Measurements from ENCODE around the gene SCG2.

The SCG2 gene, protein sequence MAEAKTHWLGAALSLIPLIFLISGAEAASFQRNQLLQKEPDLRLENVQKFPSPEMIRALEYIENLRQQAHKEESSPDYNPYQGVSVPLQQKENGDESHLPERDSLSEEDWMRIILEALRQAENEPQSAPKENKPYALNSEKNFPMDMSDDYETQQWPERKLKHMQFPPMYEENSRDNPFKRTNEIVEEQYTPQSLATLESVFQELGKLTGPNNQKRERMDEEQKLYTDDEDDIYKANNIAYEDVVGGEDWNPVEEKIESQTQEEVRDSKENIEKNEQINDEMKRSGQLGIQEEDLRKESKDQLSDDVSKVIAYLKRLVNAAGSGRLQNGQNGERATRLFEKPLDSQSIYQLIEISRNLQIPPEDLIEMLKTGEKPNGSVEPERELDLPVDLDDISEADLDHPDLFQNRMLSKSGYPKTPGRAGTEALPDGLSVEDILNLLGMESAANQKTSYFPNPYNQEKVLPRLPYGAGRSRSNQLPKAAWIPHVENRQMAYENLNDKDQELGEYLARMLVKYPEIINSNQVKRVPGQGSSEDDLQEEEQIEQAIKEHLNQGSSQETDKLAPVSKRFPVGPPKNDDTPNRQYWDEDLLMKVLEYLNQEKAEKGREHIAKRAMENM

DNA sequence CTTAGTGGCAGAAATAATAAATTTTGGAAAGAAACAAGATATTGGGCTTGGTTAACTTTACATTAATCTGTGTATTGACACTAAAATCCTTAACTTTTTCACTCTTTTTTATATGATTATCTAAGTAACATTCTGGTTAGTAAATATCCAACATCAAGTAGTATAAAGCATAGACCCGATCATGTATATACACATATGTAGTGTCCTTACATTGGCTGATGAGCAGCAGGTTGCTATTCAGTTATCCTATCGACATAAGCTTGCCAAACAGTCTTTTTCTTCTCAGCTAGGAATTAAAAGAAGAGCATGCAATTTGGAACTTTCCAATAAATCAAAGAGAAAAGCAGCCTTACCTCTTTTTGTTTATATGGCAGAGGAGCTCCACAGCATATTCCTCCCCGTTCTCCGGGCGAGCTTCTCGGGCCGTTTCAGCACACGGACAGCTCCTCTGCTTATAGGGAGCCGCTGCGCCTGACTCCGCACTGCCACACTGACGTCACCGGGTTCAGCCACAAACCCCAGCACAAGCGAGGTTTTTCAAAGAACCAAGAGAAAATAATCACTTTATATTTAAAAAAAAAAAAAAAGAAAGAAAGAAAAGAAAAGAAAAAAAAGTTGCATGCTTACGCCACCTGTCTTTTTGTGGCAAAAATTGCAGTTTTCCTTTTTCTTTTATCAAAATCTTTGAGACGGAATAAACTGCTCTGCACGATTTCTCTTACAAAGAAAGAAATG, at the start of gene SCG2:
SCG2 (minus strand) TSS at position 430 of the 735 bp plus-strand sequence. CDS start 3,079 bp downstream, outside the sequence.
- peak in 1 of 2 donors; percentile 29 for DNase-seq (ENCODE audit: extremely low read depth in 1 of 2, low read depth in 1 of 2)

DNA sequence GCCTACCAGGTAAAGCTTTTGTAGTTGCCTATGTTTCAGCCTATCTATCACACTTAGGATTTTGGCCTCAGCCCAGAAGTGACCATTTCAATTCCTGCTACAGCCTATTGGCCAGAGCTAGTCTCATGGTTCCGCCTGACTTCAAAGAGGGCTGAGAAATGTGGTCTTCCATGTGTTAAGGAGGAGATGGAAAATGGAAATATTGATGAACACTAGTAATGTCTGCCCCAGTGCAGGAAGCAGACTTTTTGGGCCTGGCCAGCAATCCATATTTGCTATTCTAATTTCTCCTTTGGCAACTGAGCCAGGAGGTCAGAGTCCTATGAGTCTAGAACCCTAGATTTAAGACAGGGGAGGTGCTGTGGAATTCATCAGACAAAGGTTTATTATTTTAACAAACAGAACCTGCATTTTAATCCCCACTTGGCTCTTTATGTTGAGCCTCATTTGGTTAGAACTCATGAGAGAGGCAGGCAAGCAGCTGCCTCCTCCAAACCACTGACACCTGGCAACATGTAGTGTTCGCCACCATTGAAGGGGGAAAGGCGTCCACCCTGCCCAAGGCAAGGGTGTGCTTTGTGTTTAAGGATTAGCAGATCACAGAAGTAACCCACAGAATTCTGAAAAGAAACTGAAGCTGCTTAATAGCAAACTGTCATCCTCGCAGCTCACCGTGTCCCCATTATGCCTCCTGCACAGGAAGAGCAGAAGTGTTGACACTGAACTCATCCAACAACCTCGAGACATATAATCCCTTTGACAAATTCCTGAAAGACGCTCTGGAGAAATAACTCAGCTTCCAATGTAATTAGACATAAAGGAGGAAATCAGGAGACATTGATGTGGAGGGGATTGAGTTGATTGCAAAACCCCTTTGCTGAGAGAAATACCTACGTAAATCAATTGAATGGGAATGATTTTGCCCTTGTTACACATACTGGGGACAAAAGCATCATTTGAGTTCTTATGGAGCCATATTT, 47.7 kb upstream of the SCG2 start:
- DNase-seq (ENCODE audit: extremely low read depth in 1 of 2, low read depth in 1 of 2): no peak

DNA sequence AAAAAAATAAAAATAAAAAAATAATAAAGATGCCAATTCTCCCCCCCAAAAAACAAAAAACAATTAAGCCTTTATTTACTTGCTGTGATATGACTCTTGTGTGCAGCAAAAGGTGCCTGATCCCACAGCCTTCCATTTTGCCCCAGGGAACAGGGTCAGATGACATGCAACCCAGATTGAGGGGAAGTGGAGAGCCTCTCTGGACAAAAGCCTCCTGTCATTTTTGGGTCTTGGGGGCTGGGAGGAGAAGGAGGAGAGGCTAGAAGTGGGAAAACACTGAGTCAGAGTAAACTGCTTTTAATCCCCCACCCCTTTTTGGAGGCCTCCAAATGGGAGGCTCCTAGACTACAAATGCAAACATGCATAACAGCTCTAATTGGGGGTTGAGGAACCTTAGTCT, 46.6 kb upstream of the SCG2 start:
- no peak for DNase-seq (ENCODE audit: extremely low read depth in 1 of 2, low read depth in 1 of 2)

DNA sequence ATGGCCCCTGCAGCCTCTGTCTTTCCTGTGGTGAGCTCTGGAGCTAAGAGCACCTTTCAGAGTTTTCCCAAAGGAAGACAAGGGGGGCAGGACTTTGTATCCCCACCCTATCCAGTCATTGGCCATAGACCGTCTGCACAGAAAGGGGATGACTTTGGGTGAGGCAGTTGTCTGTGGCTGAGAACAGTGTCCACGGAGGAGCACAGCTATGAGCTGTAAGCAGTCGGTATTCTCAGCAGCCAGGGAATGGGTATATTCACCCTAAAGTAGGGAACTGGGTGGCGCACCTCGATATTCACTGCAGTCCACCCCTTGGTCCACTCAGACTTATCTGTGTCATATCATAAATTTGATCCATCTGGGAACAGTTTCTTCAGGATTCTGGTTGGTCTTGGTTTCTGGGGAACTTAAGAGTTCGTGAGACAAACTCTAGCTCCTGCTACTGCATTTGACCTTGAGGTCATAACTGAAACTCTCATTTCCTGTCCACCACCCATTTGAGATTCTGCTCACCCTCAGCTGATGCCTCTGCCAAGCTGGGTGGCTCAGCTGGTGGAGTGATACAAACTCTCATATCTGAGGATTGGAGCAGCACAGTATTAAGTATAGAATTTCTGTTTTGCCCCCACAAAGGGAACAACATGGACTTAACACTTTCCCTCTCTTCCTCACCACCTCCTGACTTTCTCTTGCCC, 45.2 kb upstream of the SCG2 start:
- no peak for DNase-seq (ENCODE audit: extremely low read depth in 1 of 2, low read depth in 1 of 2)

DNA sequence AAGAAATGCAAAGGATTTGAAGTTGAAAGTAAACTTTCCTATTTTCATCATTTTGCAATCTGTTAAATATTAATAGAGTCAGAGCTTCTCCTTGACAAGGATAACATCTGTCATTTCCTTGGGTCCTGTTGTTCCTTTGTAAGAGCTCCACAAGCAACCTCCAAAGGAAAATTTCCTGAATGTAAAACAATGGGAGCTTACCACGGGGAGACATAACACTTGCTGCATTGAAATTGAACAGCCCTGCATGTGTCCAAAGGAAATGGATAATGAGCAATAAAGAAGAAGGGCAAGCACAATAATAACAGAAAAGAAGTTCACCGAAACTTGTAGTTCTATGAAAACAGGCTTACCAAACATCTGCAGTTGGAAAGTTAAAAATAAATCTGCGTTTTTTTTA, 42.0 kb upstream of the SCG2 start:
- DNase-seq (ENCODE audit: extremely low read depth in 1 of 2, low read depth in 1 of 2): no peak

DNA sequence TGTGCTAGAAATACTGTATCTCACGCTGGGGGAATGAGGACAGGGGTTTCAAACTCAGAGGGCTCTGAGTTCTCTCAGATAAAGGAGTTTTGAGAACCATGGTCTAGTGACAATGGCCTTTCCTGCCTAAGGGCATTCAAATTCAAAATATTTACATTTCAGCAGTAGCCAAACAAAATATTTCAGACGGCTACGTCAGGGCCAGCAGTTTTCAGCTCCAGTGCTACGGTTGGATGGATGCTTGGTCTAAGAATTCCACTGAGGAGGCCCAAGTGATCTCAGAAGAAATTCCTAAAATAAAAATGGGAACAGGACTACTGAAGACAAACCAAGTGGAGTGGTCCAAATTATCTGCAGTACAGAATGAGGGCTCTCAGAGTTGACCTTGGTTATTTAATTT, 41.1 kb upstream of the SCG2 start:
- DNase-seq (ENCODE audit: extremely low read depth in 1 of 2, low read depth in 1 of 2): no peak

DNA sequence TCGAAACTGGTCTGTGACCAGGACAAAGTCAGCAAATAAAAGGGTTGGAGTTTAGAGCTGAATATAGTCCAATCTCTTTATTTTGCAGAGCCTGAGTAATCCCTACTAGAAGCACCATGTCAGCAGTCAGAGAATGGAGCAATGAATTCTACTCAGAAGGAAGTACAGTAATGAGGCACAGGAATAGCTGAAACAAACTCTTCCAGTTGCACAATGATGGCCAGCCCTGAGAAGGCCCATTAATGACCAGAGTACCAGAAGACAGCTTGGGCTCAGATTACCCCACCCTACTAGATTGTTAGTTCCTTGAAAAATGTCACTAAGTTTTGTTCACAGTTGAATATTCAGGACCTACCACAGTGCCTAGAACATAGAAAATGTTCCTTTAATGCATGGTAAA, 40.3 kb upstream of the SCG2 start:
- DNase-seq (ENCODE audit: extremely low read depth in 1 of 2, low read depth in 1 of 2): no peak

DNA sequence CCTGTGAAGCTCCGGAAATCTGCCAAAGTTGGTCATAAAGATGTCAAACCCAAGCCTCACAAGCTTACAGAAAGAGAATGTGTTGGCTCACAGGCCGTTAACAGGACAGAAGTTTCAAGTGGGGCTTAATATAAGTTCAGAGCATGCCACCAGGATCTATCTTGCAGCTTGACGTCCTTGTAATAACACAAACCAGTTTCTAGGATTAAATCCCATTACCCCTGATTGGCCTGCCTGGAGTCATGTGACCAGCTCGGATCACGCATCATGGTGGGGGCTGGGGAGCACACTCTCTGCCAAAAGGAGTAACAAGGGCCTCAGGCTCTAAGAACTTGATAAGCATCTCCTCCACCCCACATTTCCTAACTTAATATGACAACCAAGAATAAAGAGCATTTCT, 38.9 kb upstream of the SCG2 start:
- DNase-seq (ENCODE audit: extremely low read depth in 1 of 2, low read depth in 1 of 2): no peak

DNA sequence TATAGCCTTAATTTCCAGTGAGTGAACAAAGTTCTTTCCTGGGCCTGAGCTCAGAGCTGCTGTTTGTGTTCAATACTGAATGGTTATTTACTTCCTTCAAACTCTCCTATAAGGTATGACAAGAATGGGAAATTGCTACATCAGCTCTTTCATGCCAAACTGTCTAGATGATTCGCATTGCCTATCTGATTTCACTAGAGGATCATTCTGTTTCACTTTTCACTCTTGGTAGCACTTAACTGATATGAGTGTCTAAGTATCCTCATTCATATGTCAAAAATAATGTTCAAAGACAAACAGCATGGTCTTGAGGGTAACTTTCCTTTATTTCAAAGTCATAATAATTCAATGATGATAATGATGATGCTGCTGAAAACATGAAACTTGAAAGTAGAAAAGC, 32.9 kb upstream of the SCG2 start:
- no peak for DNase-seq (ENCODE audit: extremely low read depth in 1 of 2, low read depth in 1 of 2)

DNA sequence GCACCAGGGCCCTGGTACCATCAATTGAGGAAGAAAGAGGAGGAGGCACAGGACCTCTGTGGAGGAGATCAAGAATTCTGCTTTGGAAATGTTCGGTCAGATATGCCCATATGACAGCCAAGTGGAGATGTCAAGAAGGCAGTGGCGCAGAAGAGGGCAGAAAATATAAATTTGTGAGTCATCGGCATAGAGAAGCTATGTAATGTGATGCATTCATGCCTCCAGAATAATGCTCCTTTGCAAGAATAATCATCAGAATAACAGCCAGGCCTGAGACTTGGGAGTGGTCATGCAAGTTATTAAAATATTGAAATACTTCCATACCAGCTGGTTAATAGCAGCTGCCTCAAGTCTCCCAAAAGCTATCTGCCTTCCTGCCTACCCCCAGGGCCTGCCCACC, 32.1 kb upstream of the SCG2 start:
- DNase-seq (ENCODE audit: extremely low read depth in 1 of 2, low read depth in 1 of 2): no peak

DNA sequence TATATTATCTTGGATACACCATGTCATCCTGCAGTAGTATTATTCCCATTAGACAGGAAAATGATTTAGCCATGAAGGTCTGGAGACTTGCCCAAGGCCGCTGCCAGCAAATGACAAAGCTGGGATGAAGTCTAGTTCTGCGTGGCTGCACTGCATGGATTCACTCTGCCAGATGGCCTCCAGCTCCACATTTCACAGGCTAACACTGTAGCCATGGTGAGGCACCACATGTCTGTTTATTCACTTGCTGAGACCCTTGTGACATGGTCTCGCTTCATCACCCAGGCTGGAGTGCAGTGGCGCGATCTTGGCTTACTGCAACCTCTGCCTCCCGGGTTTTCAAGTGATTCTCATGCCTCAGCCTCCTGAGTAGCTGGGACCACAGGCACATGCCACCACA, 31.5 kb upstream of the SCG2 start:
- no peak for DNase-seq (ENCODE audit: extremely low read depth in 1 of 2, low read depth in 1 of 2)

DNA sequence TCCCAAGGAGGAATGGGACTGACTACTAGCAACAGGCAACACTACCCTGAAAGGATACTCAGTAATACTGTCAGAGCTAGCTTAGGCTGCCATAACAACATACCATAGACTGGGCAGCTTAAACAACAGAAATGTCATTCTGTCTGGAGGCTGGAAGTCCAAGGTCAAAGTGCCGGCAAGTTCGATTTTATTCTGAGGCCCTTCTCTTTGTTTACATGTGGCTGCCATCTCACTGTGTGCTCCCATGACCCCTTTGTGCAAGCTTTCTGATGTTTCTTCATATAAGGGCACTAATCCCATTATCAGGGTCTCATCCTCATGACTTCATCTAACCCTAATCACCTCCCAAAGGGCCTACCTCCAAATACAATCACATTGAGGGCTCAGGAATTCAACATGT, 30.7 kb upstream of the SCG2 start:
- no peak for DNase-seq (ENCODE audit: extremely low read depth in 1 of 2, low read depth in 1 of 2)

DNA sequence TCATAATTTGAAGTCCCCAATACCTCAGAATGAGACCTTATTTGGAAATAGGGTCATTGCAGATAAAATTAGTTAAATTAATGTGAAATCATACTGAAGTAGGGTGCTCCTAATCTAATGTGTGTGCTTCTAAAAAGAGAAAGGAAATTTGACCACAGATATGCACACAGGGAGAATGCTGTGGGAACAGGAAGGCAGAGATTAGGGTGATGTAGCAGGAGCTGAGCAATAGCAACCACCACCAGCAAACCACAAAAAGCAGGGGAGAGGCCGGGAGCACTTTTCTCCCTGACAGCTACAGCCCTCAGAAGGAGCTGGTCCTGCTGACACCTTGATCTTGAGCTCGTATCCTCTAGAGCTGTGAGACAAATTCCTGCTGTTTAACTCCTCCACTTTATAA, 24.6 kb upstream of the SCG2 start:
- DNase-seq (ENCODE audit: extremely low read depth in 1 of 2, low read depth in 1 of 2): no peak

DNA sequence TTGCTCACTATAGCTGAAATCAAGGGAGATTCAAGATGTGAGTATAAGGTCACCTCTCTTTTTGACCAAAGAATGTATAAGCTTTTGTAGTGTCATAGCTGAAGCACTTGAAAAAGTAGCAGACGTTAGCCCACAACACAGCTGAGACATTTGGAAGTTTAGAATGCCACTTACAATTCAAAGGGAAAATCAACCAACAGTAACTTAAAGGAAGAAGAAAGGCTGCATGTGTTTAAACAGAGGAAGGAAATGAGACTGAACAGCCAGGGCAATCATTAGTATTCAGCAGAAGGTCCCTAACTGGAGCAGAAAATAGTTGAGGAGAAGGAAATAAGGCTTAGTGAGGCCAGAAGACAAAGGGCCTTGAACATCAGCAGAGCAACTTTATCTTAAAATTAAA, 23.5 kb upstream of the SCG2 start:
- DNase-seq (ENCODE audit: extremely low read depth in 1 of 2, low read depth in 1 of 2): no peak

DNA sequence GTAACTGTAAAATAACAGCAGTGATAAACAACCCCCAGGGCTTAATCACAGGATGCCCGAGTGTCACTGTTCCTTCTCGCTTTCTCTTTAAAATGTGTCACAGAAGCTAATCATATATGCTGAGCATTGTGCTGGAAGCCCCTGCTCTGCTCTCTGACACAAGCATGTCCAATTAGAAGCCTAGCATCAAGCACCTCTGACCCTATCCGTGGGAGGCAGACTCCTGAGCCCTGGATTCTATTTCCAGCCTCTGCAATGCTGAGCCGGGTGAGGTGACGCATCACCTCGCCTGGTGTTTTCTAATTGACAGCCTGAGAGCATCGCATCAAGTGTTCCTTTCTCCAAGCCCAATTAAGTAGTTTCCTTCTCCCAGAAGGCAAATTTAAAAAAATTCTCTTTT, 19.7 kb upstream of the SCG2 start:
- no peak for DNase-seq (ENCODE audit: extremely low read depth in 1 of 2, low read depth in 1 of 2)

DNA sequence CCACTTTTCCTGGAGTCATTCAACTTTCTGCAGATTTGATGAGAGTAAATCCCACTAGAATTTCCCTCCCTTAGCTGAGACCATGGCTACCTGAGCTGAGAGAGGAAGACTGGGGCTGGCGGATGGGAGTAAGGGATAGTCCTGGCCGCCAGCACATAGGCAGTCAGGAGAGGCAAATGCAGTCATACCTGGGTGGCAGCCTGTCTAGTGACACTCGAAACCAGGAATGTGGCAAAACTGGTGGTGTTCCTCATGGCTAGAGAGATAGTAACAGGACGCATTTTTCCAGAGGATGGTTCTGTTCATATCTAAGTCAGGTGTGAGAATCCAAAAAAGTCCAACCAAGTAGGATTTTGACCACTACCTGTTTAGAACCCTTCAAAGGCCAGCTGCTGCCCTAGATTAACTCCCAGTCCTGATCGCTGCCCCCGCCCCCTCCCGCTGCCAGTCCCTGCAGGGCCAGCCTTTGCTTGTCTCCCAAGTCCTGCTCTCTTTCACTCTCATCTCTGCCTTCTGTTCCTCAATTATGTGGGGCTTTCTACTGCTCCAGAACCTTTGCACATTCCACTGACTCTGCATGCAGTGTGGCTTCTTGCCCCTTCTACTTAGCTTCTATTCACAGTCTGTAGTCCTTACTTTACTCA, 17.4 kb upstream of the SCG2 start:
- no peak for DNase-seq (ENCODE audit: extremely low read depth in 1 of 2, low read depth in 1 of 2)

DNA sequence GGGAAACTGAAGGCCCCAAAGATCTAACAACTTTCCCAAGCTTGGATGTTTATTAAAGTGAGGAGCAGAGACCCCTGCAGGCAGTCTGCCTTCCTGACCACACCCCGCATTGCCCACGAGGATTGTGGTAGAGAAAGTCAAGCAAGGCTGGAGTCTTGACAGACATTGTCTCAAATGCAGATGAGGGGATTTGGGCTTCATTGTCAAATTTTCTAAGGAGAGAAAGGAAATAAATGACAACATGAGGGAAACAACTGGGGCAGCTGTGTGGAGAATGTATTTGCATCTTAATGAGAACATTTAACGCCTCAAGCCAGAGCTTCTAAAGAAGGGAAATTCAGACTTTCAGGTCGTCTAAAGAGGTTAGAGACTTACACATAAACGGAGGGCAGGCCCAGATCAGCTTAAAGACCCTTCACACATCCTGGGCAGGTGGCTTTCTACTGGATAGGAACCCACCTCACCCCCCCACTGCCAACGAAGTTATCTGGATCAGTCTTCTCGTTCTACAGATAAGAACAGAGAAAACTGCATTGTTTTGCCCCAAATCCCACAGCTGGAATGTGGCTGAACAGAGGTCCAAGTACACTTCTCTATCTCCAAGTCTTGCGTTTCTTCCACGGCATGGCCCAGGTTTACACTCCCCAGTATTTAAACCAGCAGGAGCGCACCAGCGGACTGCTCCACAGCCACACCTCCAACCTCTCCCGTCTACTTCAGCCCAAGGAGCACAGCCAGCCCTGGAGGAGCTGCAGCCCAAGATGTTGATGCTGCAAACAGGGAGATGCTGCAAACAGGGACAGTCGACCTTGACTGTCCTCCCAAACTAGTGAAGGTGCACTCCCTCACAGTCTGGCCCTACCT, 16.2 kb upstream of the SCG2 start:
- DNase-seq (ENCODE audit: extremely low read depth in 1 of 2, low read depth in 1 of 2): no peak

DNA sequence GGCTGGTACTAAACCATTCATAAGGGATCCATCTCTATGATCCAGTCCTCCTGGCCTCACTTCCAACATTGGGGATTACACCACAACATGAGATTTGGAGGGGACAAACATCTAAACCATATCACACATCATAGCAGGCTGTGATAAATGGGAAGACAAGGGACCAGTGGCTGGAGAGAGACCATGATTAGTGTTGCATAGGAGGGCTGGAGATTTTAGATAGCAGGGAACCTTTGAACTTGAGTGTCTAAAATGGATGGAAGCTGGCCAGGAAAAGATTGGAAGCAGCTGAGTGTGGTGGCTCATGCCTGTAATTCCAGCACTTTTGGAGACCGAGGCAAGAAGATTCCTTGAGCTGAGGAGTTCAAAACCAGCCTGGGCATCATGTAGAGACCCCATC, 12.4 kb upstream of the SCG2 start:
- no peak for DNase-seq (ENCODE audit: extremely low read depth in 1 of 2, low read depth in 1 of 2)
